Ascending aorta (tissue), 2 donors: Measurements from ENCODE around the gene TXK. TPM values are rescaled to one million over a fixed set of nuclear protein-coding genes. Genes with fewer than 3 reads are reported as not detected.

Experiments used
- DNase-seq, 2 donors: peaks; one replicate each; pipeline ENCODE4 v3.0.0-alpha.2; 2019; ENCODE audit warnings: low spot score in 2 of 2
- H3K27ac ChIP-seq, 2 donors: fragments of 200-600 bp; sonication (generic); one replicate each; pipeline ENCODE4 v1.5.1; 2016 to 2017; ENCODE audit warnings: mild to moderate bottlenecking in 1 of 2
- H3K27me3 ChIP-seq: fragments of 200-600 bp; sonication (generic); one replicate; pipeline ENCODE4 v1.5.1; 2017
- H3K36me3 ChIP-seq, 2 donors: fragments of 200-600 bp; sonication (generic); one replicate each; pipeline ENCODE4 v1.5.1; 2016
- H3K4me1 ChIP-seq, 2 donors: fragments of 200-600 bp; sonication (generic); one replicate each; pipeline ENCODE4 v1.5.1; 2016 to 2017; ENCODE audit warnings: mild to moderate bottlenecking in 1 of 2
- H3K4me3 ChIP-seq, 2 donors: fragments of 200-600 bp; sonication (generic); one replicate each; pipeline ENCODE4 v1.5.1; 2016 to 2017; ENCODE audit warnings: mild to moderate bottlenecking in 1 of 2
- H3K9me3 ChIP-seq, 2 donors: fragments of 200-600 bp; sonication (generic); one replicate each; pipeline ENCODE4 v1.5.1; 2016
- CTCF ChIP-seq, 3 experiments: fragments of 200-600 bp in 2 of 3; fragments of 450-650 bp in 1 of 3; sonication (generic) in 2 of 3; IDR thresholded peaks; one replicate each; pipeline ENCODE4 v1.5.1; 2016 to 2019; ENCODE audit warnings: antibody characterized with exemption in 3 of 3, mild to moderate bottlenecking in 1 of 3, moderate library complexity in 1 of 3
- intact Hi-C: fragments of 100-400 bp; cut with DNase I; formaldehyde crosslinking; loops from one replicate; pipeline ENCODE4 v1.15.1; 2023
- total RNA-seq: library from RNA; depleted of rRNA; stranded (reverse); fragments of >200 nt; gene quantifications from one replicate; pipeline ENCODE4 v1.1.0, GENCODE V29; 2016

The TXK gene
- total RNA-seq, 1 donor from 2014 or later = not detected

GRCh38 chr4:48038666-48039065, 95.4 kb downstream of the TXK start:
- no peaks in the 10 kb centered on the region for H3K4me1 ChIP-seq
- TF ChIP-seq CTCF (IDR thresholded peaks at IDR 0.05) = no peak
- no peak overlapping the region for H3K4me3 ChIP-seq
- no peaks in the 10 kb centered on the region for H3K36me3 ChIP-seq
- H3K27me3 ChIP-seq = no peaks in the 10 kb centered on the region
- no peak overlapping the region for H3K27ac ChIP-seq
- no peak for DNase-seq
- H3K9me3 ChIP-seq = no peaks in the 10 kb centered on the region
- intact Hi-C loops = no loop called here

DNA sequence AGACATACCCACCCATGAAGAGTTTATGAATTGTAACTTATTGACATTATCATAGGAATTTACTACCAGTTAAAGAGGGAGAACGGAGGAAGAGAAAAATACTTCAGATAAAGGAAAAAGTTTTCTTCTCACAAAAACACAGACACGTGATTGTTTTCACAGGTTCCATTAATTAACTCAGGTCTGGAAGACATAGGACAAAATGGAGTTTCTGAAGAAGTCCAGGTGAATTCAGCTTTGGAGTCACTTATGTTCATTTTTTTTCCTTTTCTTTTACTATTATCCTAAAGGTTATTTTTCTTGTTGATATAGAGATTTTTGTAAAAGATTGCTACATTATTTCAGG, 97.0 kb downstream of the TXK start:
- Histone ChIP-seq H3K27me3 (no peaks in the 10 kb centered on the region), H3K4me1 (no peaks in the 10 kb centered on the region), H3K4me3 (no peak overlapping the region), H3K36me3 (no peaks in the 10 kb centered on the region), H3K27ac (no peak overlapping the region), H3K9me3 (no peaks in the 10 kb centered on the region)
- intact Hi-C loops = no loop called here
- no peak for DNase-seq
- TF ChIP-seq CTCF (IDR thresholded peaks at IDR 0.05) = no peak

DNA sequence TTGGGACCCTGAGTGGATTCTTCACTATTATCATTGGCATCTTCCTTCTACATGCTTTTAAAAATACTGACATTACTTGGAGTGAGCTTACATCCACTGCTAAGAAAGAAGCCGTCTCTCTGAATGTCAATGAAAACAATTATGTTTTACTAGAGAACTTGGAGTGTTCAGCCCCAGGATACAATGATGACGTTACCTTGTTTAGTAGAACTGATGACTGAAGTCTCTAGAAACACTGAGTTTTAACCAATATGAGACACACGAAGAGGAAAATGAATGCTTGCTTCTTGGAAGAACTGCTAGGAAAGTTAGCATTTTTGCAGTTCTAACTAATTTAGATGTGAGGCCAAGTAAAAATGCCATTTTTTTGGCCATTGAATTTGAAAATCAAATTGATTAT, 98.1 kb downstream of the TXK start:
- H3K36me3 ChIP-seq = no peaks in the 10 kb centered on the region
- DNase-seq = no peak
- H3K27ac ChIP-seq = no peak overlapping the region
- H3K27me3 ChIP-seq = no peaks in the 10 kb centered on the region
- no peak for TF ChIP-seq CTCF (IDR thresholded peaks at IDR 0.05)
- no peaks in the 10 kb centered on the region for H3K4me1 ChIP-seq
- no peak overlapping the region for H3K4me3 ChIP-seq
- no peaks in the 10 kb centered on the region for H3K9me3 ChIP-seq
- intact Hi-C loops = no loop called here

GRCh38 chr4:48033825-48034413, 100.1 kb downstream of the TXK start:
- H3K36me3 ChIP-seq = no peaks in the 10 kb centered on the region
- H3K4me1 ChIP-seq = no peaks in the 10 kb centered on the region
- no peaks in the 10 kb centered on the region for H3K27me3 ChIP-seq
- peak in 1 of 3 experiments; percentile 12 for TF ChIP-seq CTCF (IDR thresholded peaks at IDR 0.05)
- no peak for DNase-seq
- H3K4me3 ChIP-seq = no peak overlapping the region
- intact Hi-C loops = no loop called here
- no peak overlapping the region for H3K27ac ChIP-seq
- no peaks in the 10 kb centered on the region for H3K9me3 ChIP-seq

GRCh38 chr4:48033412-48033811, 100.6 kb downstream of the TXK start:
- no peak for DNase-seq
- no peak for TF ChIP-seq CTCF (IDR thresholded peaks at IDR 0.05)
- intact Hi-C loops = no loop called here
- Histone ChIP-seq H3K9me3 (no peaks in the 10 kb centered on the region), H3K27me3 (no peaks in the 10 kb centered on the region), H3K36me3 (no peaks in the 10 kb centered on the region), H3K4me3 (no peak overlapping the region), H3K4me1 (no peaks in the 10 kb centered on the region), H3K27ac (no peak overlapping the region)

GRCh38 chr4:48032721-48033120, 101.3 kb downstream of the TXK start:
- Histone ChIP-seq H3K36me3 (no peaks in the 10 kb centered on the region), H3K27ac (no peak overlapping the region), H3K9me3 (no peaks in the 10 kb centered on the region), H3K27me3 (no peaks in the 10 kb centered on the region), H3K4me1 (no peaks in the 10 kb centered on the region), H3K4me3 (no peak overlapping the region)
- intact Hi-C loops = no loop called here
- TF ChIP-seq CTCF (IDR thresholded peaks at IDR 0.05) = no peak
- no peak for DNase-seq
